ENCODE results near the gene DXO. TPM values are rescaled to one million over a fixed set of nuclear protein-coding genes. Genes with fewer than 3 reads are reported as not detected.

DXO gene
- total and polyA plus RNA-seq, 2 of the 13 experiments (the other 11 are each of a cell fraction or from before 2014, with no cell fraction given) = 18.6 to 26.2 TPM

DNA sequence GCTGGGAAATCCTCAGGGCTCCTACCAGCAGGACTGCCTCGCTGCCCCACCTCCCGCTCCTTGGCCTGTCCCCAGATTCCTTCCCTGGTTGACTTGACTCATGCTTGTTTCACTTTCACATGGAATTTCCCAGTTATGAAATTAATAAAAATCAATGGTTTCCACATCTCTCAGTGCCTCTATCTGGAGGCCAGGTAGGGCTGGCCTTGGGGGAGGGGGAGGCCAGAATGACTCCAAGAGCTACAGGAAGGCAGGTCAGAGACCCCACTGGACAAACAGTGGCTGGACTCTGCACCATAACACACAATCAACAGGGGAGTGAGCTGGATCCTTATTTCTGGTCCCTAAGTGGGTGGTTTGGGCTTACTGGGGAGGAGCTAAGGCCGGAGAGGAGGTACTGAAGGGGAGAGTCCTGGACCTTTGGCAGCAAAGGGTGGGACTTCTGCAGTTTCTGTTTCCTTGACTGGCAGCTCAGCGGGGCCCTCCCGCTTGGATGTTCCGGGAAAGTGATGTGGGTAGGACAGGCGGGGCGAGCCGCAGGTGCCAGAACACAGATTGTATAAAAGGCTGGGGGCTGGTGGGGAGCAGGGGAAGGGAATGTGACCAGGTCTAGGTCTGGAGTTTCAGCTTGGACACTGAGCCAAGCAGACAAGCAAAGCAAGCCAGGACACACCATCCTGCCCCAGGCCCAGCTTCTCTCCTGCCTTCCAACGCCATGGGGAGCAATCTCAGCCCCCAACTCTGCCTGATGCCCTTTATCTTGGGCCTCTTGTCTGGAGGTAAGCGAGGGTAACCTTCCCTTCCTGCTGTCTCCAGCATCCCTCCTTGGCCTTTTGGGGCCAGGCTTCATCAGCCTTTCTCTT, 26.2 kb downstream of the DXO start, which contains the start of gene CFB (continued):
- TF ChIP-seq, protein P1, sequence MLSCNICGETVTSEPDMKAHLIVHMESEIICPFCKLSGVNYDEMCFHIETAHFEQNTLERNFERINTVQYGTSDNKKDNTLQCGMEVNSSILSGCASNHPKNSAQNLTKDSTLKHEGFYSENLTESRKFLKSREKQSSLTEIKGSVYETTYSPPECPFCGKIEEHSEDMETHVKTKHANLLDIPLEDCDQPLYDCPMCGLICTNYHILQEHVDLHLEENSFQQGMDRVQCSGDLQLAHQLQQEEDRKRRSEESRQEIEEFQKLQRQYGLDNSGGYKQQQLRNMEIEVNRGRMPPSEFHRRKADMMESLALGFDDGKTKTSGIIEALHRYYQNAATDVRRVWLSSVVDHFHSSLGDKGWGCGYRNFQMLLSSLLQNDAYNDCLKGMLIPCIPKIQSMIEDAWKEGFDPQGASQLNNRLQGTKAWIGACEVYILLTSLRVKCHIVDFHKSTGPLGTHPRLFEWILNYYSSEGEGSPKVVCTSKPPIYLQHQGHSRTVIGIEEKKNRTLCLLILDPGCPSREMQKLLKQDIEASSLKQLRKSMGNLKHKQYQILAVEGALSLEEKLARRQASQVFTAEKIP (CRISPR knock-in tag; IDR thresholded peaks at IDR 0.05; ENCODE audit: borderline replicate concordance) = no peak
- no peak for TF ChIP-seq CEBPB (IDR thresholded peaks at IDR 0.05; ENCODE audit: borderline replicate concordance, low read depth, low read length)
- no peak for TF ChIP-seq FOXM1 (CRISPR knock-in tag; IDR thresholded peaks at IDR 0.05)
- TF ChIP-seq KDM3A (CRISPR knock-in tag; IDR thresholded peaks at IDR 0.05; ENCODE audit: low read depth) = peak; percentile 47; the same call in 1 of the 2 replicates
- TF ChIP-seq ZNF235 (CRISPR knock-in tag; IDR thresholded peaks at IDR 0.05; ENCODE audit: borderline replicate concordance) = peak; percentile 97
- TF ChIP-seq ZSCAN22 (CRISPR knock-in tag; IDR thresholded peaks at IDR 0.05) = 0 out of 2 replicates have a peak, but pooled peaks have one; percentile 69
- no peak for TF ChIP-seq ZNF737 (CRISPR knock-in tag; IDR thresholded peaks at IDR 0.05; ENCODE audit: borderline replicate concordance)
- TF ChIP-seq, protein P2, sequence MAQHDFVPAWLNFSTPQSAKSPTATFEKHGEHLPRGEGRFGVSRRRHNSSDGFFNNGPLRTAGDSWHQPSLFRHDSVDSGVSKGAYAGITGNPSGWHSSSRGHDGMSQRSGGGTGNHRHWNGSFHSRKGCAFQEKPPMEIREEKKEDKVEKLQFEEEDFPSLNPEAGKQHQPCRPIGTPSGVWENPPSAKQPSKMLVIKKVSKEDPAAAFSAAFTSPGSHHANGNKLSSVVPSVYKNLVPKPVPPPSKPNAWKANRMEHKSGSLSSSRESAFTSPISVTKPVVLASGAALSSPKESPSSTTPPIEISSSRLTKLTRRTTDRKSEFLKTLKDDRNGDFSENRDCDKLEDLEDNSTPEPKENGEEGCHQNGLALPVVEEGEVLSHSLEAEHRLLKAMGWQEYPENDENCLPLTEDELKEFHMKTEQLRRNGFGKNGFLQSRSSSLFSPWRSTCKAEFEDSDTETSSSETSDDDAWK (CRISPR knock-in tag; IDR thresholded peaks at IDR 0.05) = no peak
- no peak for TF ChIP-seq ZNF432 (CRISPR knock-in tag; IDR thresholded peaks at IDR 0.05; ENCODE audit: borderline replicate concordance)
- TF ChIP-seq ZNF572 (CRISPR knock-in tag; IDR thresholded peaks at IDR 0.05) = peak; percentile 70; the same call in 1 of the 2 replicates
- no peak for TF ChIP-seq ZNF879 (CRISPR knock-in tag; IDR thresholded peaks at IDR 0.05)
- TF ChIP-seq HNF4G (IDR thresholded peaks at IDR 0.05; ENCODE audit: borderline replicate concordance, low read depth, low read length) = peak; percentile 98
- peak; percentile 97 for TF ChIP-seq HNF4G (CRISPR knock-in tag; IDR thresholded peaks at IDR 0.05; ENCODE audit: borderline replicate concordance, low read depth)
- TF ChIP-seq FOXK1 (CRISPR knock-in tag; IDR thresholded peaks at IDR 0.05; ENCODE audit: borderline replicate concordance, low read depth) = peak; percentile 88
- no peak for TF ChIP-seq ZNF446 (CRISPR knock-in tag; IDR thresholded peaks at IDR 0.05)
- no peak for TF ChIP-seq CENPBD1 (CRISPR knock-in tag; IDR thresholded peaks at IDR 0.05; ENCODE audit: borderline replicate concordance, low read depth)
- no peak for TF ChIP-seq ZNF782 (CRISPR knock-in tag; IDR thresholded peaks at IDR 0.05; ENCODE audit: borderline replicate concordance)
- TF ChIP-seq, protein P3, sequence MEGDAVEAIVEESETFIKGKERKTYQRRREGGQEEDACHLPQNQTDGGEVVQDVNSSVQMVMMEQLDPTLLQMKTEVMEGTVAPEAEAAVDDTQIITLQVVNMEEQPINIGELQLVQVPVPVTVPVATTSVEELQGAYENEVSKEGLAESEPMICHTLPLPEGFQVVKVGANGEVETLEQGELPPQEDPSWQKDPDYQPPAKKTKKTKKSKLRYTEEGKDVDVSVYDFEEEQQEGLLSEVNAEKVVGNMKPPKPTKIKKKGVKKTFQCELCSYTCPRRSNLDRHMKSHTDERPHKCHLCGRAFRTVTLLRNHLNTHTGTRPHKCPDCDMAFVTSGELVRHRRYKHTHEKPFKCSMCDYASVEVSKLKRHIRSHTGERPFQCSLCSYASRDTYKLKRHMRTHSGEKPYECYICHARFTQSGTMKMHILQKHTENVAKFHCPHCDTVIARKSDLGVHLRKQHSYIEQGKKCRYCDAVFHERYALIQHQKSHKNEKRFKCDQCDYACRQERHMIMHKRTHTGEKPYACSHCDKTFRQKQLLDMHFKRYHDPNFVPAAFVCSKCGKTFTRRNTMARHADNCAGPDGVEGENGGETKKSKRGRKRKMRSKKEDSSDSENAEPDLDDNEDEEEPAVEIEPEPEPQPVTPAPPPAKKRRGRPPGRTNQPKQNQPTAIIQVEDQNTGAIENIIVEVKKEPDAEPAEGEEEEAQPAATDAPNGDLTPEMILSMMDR (CRISPR knock-in tag; IDR thresholded peaks at IDR 0.05) = peak; percentile 8; the same call in 1 of the 2 replicates
- no peak for TF ChIP-seq SOX6 (IDR thresholded peaks at IDR 0.05)
- peak; percentile 88 for TF ChIP-seq SOX6 (CRISPR knock-in tag; IDR thresholded peaks at IDR 0.05)
- TF ChIP-seq HOXD1 (CRISPR knock-in tag; IDR thresholded peaks at IDR 0.05) = no peak
- TF ChIP-seq SSRP1 (CRISPR knock-in tag; IDR thresholded peaks at IDR 0.05) = peak; percentile 38; the same call in 1 of the 2 replicates
- TF ChIP-seq CCDC6 (CRISPR knock-in tag; IDR thresholded peaks at IDR 0.05) = peak; percentile 17; the same call in 1 of the 2 replicates
- TF ChIP-seq FOXO1 (CRISPR knock-in tag; IDR thresholded peaks at IDR 0.05) = peak; percentile 94

Data from HepG2 (cell line).